GM19240 (cell line): ENCODE data around the gene RAD51.
"Not testable (repeated sequence)": the region's sequence is repeated elsewhere in the genome, so short reads cannot be mapped to it uniquely, and the experiment has no call there.

Experiments
- DNase-seq: peaks from one replicate; pipeline ENCODE4 v3.0.0; 2011; ENCODE audit warnings: low spot score; ENCODE audit not compliant: insufficient read length

The RAD51 gene

DNA sequence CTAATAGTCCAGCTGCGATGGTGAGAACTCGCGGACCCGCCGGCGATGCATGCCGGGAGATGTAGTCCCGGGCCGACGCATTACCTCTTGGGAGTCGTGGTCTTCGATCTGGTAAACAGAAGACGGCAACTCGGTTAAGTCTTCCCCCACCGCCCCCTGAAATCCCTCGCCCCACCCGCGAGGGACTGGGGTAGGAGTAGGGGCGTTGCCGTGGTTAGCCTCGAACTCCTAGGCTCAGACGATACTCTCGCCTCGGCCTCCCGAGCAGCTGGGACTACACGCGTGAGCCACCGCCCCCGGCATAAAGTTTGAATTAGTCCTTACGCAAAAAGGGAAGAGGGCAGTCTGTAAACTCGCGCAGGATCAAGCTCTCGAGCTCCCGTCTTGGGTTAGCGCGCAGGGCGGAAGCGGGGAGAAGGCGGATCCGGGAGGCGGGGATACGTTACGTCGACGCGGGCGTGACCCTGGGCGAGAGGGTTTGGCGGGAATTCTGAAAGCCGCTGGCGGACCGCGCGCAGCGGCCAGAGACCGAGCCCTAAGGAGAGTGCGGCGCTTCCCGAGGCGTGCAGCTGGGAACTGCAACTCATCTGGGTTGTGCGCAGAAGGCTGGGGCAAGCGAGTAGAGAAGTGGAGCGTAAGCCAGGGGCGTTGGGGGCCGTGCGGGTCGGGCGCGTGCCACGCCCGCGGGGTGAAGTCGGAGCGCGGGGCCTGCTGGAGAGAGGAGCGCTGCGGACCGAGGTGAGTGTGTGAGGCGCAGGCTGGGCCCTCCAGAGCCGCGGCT is at the start of gene RAD51:
Gene RAD51 (plus strand): TSS at position 487 of the 781 bp plus-strand sequence. CDS start 3,585 bp downstream, outside the sequence.
- peak; percentile 80 for DNase-seq

DNA sequence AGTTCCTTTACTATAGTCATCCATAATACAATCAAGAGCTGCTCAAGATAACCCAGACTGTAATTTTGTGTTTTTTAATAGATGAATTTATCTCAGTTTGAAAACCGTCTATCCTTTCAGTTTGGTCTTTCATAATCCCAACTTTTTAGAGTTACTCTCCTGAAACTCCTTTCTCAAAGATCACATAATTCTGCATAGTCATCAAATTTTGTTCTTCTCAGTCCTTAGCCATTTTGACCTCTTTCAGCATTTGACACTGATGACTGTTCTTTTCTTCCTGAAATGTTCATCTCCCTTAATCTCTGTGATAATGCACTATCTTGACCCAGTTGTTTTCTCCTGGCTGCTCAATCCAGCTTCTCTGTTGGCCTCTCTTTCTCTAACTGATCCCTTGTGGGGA is 47.5 kb upstream of the RAD51 start:
- DNase-seq, result no peak

DNA sequence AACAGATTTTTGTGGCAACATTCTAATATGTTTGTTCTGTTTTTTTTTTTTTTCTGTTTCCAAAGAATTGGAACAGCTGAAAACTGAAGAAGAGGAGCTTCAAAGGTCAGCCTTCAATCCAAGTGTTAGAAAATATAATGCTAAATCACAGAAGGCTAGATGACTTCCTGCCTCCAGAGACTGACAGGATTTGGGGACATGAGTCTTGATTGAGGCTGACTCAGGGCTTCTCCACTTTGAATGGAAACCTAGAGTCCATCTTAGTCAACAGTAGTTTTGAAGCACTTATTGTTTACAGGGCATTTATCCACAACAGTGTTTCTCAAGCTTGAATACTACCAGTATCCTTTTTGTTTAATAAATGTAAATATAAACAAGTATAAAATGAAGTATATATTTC is 44.5 kb upstream of the RAD51 start:
- DNase-seq, result no peak

DNA sequence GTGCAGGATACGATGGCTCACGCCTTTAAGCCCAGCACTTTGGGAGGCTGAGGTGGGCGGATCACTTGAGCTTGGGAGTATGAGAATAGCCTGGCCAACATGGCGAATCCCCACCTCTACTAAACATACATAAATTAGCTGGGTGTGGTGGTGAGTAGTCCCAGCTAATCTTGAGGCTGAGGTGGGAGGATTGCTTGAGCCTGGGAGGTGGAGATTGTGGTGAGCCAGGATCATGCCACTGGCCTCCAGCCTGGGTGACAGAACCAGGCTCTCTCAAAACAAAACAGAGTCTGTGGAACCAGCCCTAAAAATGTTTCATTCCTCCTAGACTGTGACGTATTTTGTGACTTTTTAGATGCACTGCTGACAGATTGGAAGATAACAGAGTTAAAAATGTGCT is 34.3 kb upstream of the RAD51 start:
- no peak for DNase-seq

DNA sequence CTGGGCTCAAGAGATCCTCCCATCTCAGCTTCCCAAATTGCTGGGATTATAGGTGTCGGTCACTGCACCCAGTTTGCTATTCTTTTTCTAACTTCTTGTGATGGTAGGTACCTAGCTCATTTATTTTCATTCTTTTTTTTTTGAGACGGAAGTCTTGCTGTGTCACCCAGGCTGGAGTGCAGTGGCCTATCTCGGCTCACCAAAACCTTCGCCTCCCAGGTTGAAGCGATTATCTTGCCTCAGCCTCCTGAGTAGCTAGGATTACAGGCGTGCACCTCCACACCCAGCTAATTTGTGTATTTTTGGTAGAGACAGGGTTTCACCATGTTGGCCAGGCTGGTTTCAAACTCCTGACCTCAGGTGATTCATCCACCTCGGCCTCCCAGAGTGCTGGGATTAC is 30.1 kb upstream of the RAD51 start:
- DNase-seq, result no peak

DNA sequence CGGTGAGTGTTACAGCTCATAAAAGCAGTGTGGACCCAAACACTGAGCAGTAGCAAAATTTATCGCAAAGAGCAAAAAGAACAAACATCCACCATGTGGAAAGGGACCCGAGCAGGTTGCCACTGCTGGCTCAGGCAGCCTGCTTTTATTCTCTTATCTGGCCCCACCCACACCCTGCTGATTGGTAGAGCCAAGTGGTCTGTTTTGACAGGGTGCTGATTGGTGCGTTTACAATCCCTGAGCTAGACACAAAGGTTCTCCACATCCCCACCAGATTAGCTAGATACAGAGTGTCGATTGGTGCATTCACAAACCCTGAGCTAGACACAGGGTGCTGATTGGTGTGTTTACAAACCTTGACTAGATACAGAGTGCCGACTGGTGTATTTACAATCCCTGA is 18.7 kb upstream of the RAD51 start:
- DNase-seq, result not testable (repeated sequence)

DNA sequence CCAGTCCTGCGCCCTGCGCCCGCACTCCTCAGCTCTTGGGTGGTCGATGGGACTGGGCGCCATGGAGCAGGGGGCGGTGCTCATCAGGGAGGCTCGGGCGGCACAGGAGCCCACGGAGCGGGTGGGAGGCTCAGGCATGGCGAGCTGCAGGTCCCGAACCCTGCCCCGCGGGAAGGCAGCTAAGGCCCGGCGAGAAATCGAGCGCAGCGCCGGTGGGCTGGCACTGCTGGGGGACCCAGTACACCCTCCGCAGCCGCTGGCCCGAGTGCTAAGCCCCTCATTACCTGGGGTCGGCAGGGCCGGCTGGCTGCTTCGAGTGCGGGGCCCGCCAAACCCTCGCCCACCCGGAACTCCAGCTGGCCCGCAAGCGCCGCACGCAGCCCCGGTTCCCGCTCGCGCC is 18.1 kb upstream of the RAD51 start:
- not testable (repeated sequence) for DNase-seq

DNA sequence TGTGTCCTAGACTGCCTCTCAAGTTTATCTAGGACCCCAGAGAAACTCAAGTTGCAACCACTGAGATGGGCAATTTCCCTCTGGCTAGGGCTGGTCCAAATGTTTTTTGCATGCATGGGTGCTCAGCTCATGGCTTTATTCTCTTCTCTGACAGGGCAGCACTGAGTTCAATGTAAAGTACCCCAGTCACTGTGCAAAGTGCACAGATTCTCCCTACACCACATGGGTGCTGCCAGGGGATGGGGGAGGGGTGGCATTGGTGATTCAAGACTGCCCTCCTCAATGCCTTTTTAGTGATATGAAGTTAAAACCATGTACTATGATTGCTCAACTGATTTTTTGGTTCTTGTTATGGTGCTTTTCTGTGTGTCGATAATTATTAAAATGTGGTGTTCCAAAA is 14.8 kb upstream of the RAD51 start:
- DNase-seq, result no peak

DNA sequence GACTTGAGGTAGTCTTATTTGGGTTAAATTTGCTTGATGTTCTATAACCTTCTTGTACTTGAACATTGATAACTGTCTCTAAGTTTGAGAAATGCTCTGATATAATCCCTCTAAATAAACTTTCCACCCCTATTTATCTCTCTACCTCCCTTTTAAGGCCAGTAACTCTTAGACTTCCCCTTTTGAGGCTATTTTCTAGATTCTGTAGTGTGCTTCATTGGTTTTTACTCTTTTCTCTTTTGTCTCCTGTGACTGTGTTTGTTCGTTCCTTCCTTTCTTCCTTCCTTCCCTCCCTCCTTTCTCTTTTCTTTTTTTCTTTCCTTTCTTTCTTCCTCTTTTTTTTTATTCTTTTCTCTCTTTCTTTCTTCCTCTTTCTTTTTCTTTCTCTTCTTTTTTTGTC is 14.0 kb upstream of the RAD51 start:
- DNase-seq, result not testable (repeated sequence)

DNA sequence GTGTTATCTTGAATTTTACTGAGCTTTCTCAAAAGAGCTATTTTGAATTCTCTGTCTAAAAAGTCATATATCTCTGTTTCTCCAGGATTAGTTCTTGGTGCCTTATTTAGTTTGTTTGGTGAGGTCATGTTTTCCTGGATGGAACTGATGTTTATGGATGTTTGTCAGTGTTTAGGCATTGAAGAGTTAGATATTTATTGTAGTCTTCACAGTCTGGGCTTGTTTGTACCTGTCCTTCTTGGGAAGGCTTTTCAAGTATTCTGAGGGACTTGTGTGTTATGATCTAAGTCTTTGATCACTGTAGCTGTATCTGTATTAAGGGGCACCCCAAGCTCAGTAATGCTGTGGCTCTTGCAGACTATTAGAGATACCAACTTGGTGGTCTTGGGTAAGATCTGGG is 10.6 kb upstream of the RAD51 start:
- DNase-seq, result no peak

DNA sequence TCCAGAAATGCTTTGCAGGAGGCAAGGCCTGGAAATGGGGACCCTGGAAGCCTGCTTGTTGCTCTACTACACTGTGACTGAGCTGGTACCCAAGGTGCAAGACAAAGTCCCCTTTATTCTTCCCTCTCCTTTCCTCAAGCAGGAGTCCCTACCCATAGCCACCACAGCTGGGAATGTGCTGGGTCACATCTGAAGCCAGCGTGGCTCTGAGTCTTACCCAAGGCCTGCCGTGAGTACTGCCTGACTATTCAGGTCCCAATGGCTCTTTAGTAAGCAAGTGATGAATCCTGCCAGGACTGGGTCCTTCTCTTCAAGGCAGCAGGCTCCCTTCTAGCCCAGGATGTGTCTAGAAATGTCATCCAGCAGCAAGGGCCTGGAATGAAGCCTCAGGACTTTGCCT is 9.6 kb upstream of the RAD51 start:
- DNase-seq, result no peak

DNA sequence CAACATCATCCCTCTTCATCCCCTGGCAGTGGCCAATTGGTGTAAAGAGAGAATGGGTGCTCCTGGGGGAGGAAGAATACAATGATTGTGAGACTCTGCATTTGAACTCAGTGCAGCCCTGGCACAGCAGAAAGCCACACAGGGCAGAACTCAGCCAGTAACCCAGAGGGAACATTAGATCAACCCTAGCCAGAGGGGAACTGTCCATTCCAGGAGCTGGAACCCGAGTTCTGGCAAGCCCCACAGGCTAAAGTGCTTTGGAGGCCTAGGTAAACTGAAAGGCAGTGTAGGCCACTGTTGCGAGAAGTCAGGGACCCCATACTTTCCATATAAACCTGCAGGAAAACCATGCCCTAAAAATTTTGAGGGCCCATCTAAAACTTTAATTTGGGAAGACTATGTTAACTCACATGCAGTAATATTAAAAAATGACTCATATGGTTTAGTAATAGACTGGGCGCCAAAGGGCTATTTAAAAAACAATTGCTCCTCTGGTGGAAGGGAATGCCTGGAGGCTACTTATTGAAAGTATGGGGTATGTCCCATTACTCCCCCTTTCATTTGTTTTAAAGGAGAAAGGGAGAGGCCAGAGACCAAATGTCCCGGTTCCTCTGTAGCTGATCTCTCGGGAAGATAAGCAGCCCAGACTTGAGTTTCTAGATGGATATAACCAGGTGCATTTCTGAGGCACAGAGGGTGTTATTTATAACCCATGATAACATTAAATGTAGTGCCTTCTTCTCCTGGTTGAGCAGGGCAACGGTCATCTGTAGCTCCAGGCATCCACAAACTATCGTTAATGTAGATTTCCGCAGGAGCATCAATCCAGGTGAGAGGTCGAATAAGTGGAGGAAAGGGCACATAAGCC is 5.8 kb upstream of the RAD51 start:
- DNase-seq, result no peak

DNA sequence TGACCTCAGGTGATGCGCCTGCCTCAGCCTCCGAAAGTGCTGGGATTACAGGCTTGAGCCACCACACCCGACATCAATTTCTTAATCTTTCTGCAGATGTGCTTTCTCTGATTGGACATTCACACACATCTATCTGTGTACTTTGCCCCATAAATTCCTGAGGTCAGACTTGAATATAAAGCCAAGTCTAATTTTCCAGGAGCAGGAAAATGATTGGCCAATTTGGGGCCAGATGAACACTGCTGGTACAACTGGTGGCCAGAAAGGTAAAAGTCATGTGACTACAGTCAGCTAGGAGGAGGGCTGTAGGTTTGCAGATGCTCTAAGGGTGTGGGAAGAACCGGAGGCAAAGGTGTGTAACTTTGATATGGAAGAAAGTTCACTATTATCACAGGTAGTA is 3.2 kb upstream of the RAD51 start:
- no peak for DNase-seq

DNA sequence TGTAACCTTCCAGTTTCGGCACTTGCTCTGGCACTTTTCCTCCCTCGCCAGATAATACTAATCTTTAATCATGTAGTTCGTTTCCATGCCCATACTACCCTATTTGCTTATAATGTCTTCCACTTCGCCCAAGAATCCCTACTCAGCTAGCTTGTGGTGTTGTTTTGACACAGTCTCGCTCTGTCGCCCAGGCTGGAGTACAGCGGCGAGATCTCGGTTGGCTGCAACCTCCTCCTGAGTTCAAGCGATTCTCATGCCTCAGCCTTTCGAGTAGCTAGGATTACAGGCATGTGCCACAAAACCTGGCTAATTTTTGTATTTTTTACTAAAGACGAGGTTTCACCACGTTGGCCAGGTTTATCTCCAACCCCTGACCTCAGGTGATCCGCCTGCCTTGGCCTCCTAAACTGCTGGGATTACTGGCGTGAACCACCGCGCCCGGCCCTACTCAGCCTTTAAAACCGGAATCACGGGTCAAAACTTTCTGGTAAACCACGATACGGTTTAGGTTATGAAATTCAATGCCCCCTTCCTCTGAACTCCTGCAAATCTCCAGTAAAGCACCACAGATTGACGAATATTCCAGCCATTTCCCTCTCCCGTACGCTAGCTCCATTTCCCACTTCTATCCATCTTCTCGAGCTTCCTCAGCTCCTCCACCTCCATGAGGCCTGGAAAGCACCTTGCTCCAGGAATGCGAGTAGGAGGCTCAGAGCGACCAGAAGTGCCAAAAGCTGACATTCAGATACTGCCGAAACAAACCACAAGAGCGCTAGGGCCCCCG is 878 bp upstream of the RAD51 start:
- no peak for DNase-seq

DNA sequence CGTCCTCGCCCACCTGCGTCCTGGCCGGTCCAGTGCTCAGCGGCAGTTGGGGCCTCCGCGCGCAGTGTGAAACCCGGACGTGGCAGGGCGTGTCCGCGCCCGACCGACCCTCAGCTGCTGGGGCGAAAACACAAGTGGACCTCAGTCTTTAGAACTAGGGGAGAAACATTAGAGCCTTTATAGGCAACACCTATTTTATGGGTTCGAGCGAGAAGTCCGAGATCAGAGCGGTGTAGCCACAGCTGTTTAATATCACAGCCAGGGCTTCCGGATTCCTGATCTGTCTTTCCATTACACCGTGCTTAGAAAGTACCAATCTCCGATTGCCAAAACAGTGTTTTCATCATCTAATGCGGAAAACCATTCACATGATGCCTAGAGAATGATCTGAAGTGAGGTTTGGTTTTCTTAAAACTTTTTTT is 506 bp downstream of the RAD51 start:
- DNase-seq, result peak; percentile 18

DNA sequence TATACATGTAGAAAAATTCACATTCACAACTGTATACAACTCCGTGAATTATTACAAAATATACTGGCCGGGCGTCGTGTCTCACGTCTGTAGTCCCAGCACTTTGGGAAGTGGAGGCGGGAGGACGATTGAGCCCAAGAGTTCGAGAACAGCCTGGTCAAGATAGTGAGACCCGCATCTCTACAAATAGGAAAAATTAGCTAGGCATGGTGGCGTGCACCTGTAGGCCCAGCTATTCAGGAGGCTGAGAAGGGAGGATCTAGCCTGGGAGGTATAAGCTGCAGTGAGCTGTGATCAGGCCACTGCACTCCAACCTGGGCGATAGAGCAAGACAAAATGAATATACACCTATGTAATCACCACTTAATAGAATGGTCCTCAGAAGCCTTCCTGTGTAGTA is 1.3 kb downstream of the RAD51 start:
- no peak for DNase-seq

DNA sequence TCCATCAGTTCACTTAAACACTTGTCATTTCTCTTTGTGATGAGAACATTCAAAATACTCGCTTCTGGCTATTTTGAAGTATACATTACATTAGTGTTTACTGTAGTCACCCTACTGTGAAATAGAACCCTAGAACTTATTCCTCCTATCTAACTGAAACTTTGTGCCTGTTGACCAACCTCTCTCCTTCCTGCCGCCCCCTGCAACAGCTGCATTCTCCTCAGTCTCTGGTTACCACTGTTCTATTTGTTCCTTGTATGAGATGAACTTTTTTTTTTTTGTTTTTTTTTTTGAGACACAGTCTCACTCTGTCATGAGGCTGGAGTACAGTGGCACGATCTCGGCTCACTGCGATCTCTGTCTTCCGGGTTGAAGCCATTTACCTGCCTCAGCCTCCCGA is 2.9 kb downstream of the RAD51 start:
- DNase-seq, result no peak

DNA sequence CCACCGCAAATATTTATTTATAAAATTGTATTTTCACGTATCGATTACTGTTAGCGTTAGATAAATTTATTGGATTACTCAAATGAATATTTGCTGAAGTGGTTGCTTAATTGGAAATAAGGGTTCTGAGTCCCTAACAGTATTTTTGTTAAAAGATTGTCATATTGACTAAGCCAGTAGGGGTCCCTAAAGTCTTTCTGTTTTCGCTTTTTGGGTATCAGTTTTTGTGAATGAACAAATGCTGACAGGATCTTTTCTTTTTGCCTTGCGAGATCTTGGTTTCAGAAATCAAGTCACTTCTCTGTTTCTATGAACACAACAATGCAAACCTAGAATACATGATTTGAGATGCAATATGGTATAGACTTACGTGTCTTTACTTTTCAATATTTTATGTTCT is 7.1 kb downstream of the RAD51 start:
- DNase-seq, result no peak

DNA sequence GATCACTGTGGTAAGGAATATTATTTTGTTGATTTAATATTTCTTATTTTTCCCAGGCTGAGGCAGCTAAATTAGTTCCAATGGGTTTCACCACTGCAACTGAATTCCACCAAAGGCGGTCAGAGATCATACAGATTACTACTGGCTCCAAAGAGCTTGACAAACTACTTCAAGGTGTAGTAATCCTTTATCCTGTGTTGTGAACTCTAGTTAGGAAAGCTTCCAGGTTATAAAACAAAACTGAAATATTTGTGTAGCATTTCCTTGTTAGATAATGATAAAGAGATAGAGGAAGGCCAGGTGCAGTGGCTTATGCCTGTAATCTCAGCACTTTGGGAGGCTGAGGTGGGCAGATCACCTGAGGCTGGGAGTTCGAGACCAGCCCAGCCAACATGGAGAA is 11.1 kb downstream of the RAD51 start:
- no peak for DNase-seq

DNA sequence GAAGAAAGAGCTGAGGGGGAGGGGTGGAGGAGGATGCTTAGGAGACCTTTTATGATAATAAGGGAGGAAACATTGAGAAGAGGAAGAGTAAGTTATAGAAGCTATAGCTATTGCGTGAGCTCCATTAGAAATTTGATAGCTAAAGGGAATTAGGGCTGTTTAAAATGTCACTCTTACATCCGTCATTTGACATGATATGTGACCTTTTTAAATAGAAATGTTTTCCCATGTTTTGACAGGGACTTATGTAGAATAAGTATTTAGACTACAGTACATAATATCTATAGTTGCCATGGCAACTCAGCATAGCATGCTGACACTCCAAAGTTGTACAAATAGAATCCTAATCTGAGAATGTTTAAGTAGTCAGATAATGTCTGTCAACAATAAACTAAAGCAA is 19.2 kb downstream of the RAD51 start:
- DNase-seq, result no peak

DNA sequence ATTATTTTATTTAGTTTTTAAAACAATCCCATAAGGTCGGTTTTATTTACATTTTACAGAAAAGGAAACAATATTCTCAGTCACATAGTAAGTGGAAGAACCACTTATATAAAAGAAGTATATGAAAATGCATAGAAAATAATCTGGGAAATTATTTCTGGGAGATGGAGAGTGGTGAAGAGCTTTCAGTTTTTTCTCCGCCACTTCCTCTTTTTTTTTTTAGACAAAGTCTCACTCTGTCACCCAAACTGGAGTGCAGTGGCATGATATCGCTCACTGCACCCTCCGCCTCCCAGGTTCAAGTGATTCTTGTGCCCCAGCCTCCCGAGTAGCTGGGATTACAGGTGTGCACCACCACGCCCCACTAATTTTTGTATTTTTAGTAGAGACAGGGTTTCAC is 21.2 kb downstream of the RAD51 start:
- DNase-seq, result no peak

DNA sequence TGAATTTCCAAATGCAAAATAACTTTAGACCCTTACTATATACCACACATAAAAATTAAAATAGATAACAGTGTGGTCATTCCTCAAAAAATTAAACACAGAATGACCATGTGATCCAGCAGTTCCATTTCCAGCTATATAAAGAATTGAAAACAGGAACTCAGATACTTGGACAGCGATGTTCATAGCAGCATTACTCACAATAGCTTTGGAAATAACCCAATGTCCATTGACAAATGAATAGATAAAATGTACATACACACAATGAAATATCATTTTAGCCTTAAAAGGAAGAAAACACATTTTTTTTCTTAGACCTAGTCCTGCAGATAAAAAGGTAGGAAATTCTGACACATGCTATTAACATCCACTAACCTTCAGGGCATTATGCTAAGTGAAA is 26.7 kb downstream of the RAD51 start:
- DNase-seq, result no peak
